Mononuclear cell (primary cell): ENCODE data around the gene TWF2. TPM values are rescaled to one million over a fixed set of nuclear protein-coding genes. Genes with fewer than 3 reads are reported as not detected.

ENCODE experiments used
- H3K27me3 ChIP-seq: 2 replicates; pipeline ENCODE4 v1.6.0; 2011; ENCODE audit warnings: low read length, control low read depth; ENCODE audit not compliant: insufficient read depth
- H3K4me1 ChIP-seq: 2 replicates; pipeline ENCODE4 v1.5.1; 2011; ENCODE audit warnings: mild to moderate bottlenecking, low read length, control low read depth; ENCODE audit not compliant: insufficient read depth
- H3K4me3 ChIP-seq: 2 replicates; pipeline ENCODE4 v1.5.1; 2011; ENCODE audit warnings: mild to moderate bottlenecking, low read length, moderate library complexity
- H3K9me3 ChIP-seq: 2 replicates; pipeline ENCODE4 v1.5.1; 2011; ENCODE audit warnings: low read depth, mild to moderate bottlenecking, control low read depth, low read length
- total RNA-seq: library from RNA; depleted of rRNA; stranded (reverse); fragments of >200 nt; gene quantifications from one replicate; pipeline ENCODE4 v1.2.3, GENCODE V29; 2012

TWF2 gene
- total RNA-seq, 1 donor: 70.5 TPM

DNA sequence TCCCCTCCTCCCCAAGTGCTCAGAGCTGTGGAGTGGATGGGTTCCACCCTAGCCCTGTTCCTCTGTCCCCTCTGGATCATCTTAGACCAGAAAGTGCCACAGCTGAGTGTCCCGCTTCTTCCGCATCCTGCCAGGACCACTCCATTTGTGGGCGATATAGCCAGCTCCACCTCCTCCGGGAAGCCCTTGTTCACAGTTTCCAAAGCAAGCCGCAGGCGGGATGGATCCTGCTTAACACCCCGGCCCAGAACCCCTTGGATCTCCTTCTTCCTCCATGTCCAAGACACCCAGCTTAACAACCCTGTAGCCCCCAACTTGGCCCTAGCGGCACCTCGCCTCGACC lies 41.5 kb downstream of the TWF2 start:
- H3K4me1 ChIP-seq: peaks cover 68% of the 10 kb centered on the region
- H3K27me3 ChIP-seq: no peaks in the 10 kb centered on the region
- no peaks in the 10 kb centered on the region for H3K9me3 ChIP-seq
- H3K4me3 ChIP-seq: peak overlapping the region; percentile 96

DNA sequence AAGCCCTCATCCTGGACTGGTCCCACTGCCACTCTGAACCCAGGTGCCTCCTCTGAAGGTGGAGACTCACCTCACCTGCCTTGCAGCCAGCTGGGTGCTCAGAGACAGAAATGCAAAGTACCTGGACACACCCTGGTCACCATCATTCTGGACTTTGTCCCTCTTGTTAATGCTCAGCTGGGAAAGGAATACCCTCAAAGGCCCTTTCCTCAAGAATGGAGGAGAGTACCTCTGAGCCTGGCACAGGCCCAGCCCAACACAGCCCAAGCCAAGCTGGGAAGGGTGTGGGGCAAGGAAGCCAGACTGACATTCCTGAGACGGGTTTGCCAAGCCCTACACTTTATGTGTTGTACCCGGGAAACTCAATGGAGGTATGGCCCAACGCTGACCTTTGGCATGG lies 42.0 kb downstream of the TWF2 start:
- no peaks in the 10 kb centered on the region for H3K27me3 ChIP-seq
- no peak overlapping the region for H3K4me3 ChIP-seq
- peaks cover 63% of the 10 kb centered on the region for H3K4me1 ChIP-seq
- no peaks in the 10 kb centered on the region for H3K9me3 ChIP-seq

DNA sequence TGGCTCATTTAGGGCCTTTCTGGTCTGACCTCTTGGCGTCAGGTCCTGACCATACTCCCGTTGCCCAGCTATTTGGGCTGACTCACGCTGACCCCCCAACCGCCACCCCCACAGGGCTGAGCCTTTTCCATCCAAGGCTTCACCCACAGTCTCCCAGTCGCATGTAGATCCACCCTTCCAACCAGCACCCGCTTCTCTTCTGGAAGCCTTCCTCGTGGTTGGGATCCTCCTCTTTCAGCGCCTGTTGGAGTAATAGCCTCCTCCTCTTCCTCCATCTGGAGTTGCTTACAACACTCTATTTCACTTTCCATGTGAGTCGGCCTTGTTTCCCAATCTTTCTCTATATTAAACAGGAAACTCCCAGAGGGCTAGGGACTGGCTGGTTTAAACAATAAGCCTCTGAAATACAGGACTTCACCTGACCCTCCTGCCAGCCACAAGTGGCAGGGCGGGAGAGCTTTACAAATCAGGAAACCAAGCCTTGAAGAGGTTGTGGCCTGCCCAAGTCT lies 43.1 kb downstream of the TWF2 start:
- H3K4me1 ChIP-seq: peaks cover 52% of the 10 kb centered on the region
- H3K4me3 ChIP-seq: no peak overlapping the region
- no peaks in the 10 kb centered on the region for H3K9me3 ChIP-seq
- H3K27me3 ChIP-seq: no peaks in the 10 kb centered on the region

DNA sequence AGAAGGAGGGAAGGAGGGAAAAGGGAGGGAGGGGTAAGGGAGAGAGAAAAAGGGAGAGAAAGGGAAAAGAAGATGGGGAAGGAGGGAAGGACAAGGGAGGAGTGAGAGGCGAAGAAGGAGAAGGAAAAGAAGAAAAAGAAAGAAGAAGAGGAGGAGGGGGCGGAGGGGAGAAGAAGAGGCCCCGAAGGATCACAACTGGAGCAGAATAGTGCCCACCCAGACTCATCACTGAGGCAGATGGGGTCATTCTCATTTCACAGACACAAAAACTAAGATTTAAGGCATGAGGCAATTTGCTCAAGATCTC lies 43.7 kb downstream of the TWF2 start:
- Histone ChIP-seq H3K9me3 (no peaks in the 10 kb centered on the region), H3K4me1 (peaks cover 52% of the 10 kb centered on the region), H3K4me3 (no peak overlapping the region), H3K27me3 (no peaks in the 10 kb centered on the region)

DNA sequence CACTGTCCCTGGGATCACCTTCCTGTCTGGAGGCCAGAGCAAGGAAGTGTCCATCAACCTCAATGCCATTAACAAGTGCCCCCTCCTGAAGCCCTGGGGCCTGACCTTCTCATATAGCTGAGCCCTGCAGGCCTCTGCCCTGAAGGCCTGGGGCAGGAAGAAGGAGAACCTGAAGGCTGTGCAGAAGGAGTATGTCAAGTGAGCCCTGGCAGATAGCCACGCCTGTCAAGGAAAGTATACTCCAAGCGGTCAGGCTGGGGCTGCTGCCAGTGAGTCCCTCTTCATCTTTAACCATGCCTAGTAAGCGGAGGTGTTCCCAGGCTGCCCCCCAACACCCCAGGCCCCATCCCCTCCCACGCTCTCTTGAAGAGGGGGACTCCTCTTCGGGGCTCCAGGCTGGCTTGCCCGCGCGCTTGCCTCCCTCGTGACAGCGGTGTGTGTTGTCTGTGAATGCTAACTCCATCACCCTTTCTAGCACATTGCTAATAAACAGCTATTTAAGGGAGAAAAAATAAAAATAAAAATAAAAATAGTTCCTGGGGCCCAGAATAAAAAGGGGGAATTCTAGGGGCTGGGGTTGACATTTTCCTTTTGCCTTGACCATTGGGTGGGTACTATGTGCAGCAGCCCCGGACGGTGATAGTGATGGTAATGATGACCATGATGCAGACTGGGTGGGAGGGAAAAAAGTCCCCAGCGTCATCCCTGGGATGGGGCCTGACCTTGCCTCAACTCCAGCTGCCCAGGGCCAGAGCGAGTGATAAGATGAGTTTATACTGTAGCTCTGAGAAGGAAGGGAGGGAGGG lies 44.3 kb downstream of the TWF2 start:
- H3K9me3 ChIP-seq: no peaks in the 10 kb centered on the region
- H3K27me3 ChIP-seq: no peaks in the 10 kb centered on the region
- peaks cover 52% of the 10 kb centered on the region for H3K4me1 ChIP-seq
- no peak overlapping the region for H3K4me3 ChIP-seq

DNA sequence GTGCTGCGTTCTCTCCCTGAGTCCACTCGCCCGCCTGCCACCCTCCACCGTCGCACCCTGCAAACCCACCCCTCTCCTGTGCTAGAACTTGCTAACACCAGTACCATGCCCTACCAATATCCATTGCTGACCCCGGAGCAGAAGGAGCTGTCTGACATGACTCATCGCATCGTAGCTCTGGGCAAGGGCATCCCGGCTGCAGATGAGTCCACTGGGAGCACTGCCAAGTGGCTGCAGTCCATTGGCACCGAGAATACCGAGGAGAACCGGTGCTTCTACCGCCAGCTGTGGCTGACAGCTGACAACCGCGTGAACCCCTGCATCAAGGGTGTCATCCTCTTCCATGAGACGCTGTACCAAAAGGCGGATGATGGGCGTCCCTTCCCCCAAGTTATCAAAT lies 45.9 kb downstream of the TWF2 start:
- Histone ChIP-seq H3K27me3 (no peaks in the 10 kb centered on the region), H3K4me1 (peaks cover 54% of the 10 kb centered on the region), H3K4me3 (no peak overlapping the region), H3K9me3 (no peaks in the 10 kb centered on the region)

DNA sequence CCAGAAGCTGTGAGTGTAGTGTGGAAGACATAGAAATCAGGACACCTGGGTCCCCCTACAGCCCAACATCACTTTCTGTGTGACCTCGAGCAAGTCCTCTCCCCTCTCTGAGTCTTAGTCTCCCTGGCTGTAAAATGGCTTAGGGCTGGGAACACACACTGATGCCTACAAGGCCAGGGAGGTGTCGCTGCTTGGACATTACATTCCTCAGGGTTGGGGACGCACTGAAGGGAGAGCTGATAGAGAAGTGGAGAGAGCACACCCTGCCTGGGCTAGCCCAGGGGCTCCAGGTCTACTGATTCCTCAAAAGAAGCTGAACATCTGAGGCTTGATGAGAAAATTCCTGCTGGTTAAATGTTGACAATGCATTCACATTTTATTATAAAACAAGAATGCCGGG lies 47.3 kb downstream of the TWF2 start:
- no peak overlapping the region for H3K4me3 ChIP-seq
- H3K9me3 ChIP-seq: no peaks in the 10 kb centered on the region
- H3K27me3 ChIP-seq: no peaks in the 10 kb centered on the region
- peaks cover 51% of the 10 kb centered on the region for H3K4me1 ChIP-seq

DNA sequence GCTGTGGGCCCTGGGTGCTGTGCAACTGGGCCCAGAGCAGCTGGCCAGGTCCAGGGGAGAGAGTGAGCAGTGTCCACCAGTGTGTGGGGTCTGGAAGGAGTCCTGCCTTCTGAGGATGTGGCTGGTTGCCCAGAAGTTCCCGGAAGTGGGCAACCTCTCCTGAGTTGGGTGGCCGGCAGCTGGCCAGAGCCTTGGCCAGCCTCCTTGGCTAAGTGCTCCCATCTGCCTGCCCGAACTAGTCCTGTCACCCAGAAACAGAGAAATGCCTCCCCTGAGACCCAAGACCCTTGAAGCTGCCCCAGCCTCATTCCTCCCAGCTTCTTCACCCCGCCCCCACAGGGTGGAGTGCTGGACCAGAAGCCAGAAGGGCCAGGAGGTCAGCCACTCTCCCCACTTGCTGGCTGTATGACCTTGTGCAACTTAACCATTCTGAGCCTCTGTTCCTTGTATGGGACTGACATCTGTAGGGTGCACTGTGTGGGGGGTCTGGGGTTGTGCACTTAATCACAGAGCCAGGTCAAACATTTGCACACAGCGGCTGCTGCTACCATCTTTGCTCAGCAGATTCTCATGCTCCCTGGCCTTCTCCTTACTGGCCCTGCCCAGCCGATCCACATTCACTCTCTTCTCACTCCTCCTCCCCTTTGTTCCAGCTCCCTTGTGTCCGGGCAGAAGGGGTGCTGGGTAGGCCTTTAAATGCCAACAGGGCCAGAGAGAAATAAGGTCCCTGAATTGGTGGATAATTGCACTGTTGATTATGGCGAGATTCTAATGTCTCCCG lies 48.5 kb downstream of the TWF2 start:
- H3K4me1 ChIP-seq: peaks cover 50% of the 10 kb centered on the region
- no peaks in the 10 kb centered on the region for H3K9me3 ChIP-seq
- H3K27me3 ChIP-seq: no peaks in the 10 kb centered on the region
- no peak overlapping the region for H3K4me3 ChIP-seq

DNA sequence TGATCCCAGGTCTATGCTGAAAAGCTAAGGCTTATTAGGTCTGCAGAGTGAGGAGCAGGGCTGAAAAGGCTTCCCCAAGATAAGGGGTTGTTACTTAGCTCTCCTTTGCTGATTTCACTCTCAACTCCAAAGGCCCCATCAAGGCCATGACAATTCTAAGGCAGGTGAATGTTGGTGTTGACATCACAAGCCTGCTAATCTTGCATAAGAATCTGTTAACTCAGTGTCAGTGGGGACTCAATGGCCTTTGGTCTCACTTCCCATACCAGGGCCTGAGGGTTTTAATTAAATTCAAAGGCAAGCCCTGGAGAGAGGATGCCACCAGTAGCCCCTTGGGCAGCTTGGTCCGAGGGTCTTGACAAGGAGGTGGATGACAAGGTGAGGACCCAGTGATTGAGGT lies 50.4 kb downstream of the TWF2 start:
- Histone ChIP-seq H3K4me1 (peaks cover 47% of the 10 kb centered on the region), H3K27me3 (no peaks in the 10 kb centered on the region), H3K9me3 (no peaks in the 10 kb centered on the region), H3K4me3 (no peak overlapping the region)

DNA sequence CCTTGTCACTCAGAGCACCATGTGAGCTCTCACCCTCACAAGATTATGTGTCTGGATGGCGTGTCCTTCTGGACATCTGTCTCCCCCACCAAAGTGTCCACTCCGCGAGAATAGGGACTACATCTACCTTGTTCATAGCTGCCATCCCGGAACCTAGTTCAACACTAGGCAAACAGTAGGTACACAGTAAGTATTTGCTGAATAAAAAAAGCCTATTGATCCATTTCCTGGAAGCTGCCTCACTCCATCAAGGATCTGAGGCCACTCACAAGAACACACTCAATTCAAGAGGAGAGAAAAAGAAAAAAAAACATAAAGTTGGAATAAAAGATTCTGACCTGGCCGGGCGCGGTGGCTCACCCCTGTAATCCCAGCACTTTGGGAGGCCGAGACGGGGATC lies 52.2 kb downstream of the TWF2 start:
- Histone ChIP-seq H3K9me3 (no peaks in the 10 kb centered on the region), H3K27me3 (no peaks in the 10 kb centered on the region), H3K4me3 (no peak overlapping the region), H3K4me1 (peaks cover 47% of the 10 kb centered on the region)

DNA sequence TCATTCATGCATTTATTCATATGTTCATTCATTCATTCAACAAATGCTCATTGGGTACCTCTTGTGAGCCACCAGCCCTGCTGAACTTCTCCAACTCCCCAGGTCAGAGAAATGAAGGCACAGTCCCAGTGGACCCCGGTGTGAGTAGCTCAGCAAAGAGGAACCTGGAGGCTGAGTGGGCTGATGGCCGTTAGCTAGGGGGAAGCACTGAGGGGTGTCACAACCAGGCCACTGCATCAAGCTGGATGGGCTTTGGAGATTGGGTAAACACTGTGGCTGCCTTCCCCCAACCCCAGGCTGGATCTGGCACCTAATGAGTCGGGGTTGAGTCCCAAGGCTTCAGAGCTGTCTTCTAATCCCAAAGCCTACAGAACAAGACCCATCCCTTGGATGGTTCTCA lies 53.1 kb downstream of the TWF2 start:
- Histone ChIP-seq H3K27me3 (no peaks in the 10 kb centered on the region), H3K4me3 (no peak overlapping the region), H3K4me1 (peaks cover 47% of the 10 kb centered on the region)

DNA sequence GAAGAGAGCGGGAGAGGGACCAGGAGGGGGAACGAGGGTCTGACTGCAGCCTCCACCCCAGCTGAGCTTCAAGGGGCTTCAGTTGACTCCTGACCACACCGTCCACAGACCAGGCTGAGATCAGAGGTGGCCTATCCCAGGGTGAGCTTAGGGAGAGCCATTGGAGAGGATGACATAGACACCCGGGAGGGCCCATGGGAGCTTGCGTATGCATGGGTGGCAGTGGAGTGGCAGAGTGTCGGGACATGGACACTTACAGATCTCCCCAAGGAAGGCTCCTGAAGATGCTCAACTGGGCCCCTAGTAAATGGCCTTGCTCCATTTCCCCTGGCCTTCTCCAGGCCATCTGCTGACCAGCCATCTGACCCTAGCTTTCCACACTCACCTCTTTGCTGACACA lies 53.6 kb downstream of the TWF2 start:
- H3K4me1 ChIP-seq: peaks cover 42% of the 10 kb centered on the region

More for the DNA sequence above, 53.1 kb downstream of the TWF2 start:
- no peaks in the 10 kb centered on the region for H3K9me3 ChIP-seq

DNA sequence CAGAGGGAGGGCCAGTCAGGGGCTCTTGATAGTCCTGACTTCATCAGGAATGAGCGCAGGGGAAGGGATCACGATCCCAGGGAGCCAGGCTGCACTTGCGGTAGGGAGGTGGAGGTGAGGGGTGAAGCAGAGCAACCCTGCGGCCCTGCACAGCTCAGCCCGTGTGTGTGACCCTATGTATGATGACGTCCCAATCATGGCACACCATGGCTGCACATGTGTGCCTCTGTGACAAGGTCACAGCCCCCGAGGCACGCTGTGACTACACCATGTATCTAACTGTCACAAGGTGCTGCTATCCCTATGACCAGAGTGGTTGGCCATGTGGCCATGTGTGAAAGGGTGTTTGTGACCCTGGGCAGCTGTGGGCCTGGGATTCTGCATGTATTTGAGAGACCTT lies 54.3 kb downstream of the TWF2 start:
- Histone ChIP-seq H3K4me1 (peaks cover 36% of the 10 kb centered on the region), H3K9me3 (no peaks in the 10 kb centered on the region), H3K27me3 (no peaks in the 10 kb centered on the region), H3K4me3 (no peak overlapping the region)

More for the DNA sequence above, 53.6 kb downstream of the TWF2 start:
- Histone ChIP-seq H3K27me3 (no peaks in the 10 kb centered on the region), H3K9me3 (no peaks in the 10 kb centered on the region), H3K4me3 (no peak overlapping the region)

DNA sequence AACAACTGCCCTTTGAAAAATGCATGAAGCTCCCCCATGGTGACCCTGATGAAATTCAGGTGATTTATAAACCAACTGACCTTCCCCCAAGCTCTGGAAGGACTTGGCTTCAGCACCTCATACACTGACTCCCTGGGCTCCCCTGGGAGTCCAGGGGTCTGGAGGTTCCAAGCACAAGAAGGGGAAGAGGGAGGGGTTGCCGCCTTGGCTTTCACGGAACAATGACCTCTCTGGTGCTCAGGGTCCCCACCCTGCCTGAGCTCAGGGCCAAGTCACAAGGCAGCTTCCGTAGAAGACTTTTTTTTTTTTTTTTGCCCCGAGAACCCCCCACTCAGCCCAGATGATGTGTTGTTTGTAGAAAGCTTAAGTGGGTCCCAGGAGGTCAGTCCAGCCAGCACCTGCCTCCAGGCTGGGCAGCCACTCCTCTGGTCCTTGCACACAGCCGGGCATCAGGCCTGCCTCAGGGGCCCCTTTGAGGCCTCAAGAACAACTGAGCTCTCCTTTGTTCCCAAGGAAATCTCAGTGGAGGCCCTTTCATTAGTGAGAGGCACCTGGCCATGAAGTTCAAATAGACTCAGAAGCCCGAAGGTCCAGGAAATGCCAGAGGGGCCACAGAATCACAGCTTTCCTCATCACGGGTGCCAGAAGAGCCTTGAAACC lies 55.0 kb downstream of the TWF2 start:
- Histone ChIP-seq H3K9me3 (no peaks in the 10 kb centered on the region), H3K27me3 (no peaks in the 10 kb centered on the region), H3K4me3 (no peak overlapping the region), H3K4me1 (peaks cover 28% of the 10 kb centered on the region)

DNA sequence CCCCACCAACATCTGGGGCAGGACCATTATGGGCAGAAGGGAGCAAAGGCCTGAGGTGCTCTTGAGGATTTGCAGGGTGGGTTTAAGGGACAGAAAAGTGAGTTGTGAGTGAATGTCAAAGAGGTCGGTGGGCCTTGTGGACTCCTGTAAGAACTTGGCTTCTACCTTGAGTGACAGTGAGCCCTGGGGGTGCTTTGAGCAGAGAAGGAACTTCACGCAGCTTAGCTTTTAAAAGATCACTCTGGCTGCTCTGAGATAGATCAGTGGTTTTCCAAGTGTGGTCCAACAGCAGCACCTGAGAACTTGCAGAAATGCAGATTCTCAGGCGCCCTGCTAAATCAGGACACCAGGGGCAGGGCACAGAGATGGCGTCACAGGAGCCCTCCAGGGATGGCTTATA lies 56.3 kb downstream of the TWF2 start:
- Histone ChIP-seq H3K4me1 (peaks cover 19% of the 10 kb centered on the region), H3K4me3 (no peak overlapping the region), H3K9me3 (no peaks in the 10 kb centered on the region)

More for the DNA sequence above, 56.3 kb downstream of the TWF2 start:
- H3K27me3 ChIP-seq: no peaks in the 10 kb centered on the region
